Measurements from ENCODE around the gene GBF1. TPM values are rescaled to one million over a fixed set of nuclear protein-coding genes. Genes with fewer than 3 reads are reported as not detected.

Gene GBF1
- total and polyA plus RNA-seq, 11 donors = 15.5 to 70.0 (median 48.2) TPM

DNA sequence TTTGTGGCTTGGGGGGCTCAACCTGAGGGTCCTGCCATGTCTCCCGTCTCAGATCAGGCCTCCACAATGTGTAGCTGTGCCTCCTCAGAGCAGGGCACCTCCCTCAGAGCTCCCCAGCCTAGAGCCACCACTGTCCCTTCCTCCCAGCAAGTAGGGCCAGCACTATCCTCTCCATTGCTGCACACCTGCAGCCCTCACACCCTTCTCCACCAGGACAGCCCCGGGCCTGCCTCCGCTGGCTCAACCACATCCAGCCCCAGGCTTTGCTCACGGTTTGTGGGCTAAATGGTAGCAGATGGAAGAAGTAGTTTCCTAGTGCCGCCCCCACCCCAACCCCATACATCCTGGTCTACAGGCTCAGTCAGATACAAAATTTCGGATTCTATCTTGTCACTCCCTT is 160.3 kb downstream of the GBF1 start:
- H3K4me3 ChIP-seq = no peak overlapping the region
- H3K36me3 ChIP-seq = peaks cover 0 to 28% (median 14%) of the 10 kb centered on the region in 9 donors
- H3K9me3 ChIP-seq = no peaks in the 10 kb centered on the region
- peak overlapping the region in 1 of 12 donors; percentile 99 for H3K27ac ChIP-seq
- 77 to 86% (median 81%) methylated on average over 6 of the region's 6 CpGs for WGBS, 4 donors
- H3K27me3 ChIP-seq = peaks cover 11 to 33% (median 22%) of the 10 kb centered on the region in 9 donors
- DNase-seq (no peak), ATAC-seq (no peak)
- H3K4me1 ChIP-seq = peaks cover 0 to 25% (median 11%) of the 10 kb centered on the region in 12 donors
- intact Hi-C loops (cut with DNase I) = loop anchor here in 2 of 10 donors (5.0 kb wide), 2 partner anchors 72 to 178 kb away; partner anchors contain the start of gene ELOVL3 (in 1 of the 2)
- TF ChIP-seq, protein P1, sequence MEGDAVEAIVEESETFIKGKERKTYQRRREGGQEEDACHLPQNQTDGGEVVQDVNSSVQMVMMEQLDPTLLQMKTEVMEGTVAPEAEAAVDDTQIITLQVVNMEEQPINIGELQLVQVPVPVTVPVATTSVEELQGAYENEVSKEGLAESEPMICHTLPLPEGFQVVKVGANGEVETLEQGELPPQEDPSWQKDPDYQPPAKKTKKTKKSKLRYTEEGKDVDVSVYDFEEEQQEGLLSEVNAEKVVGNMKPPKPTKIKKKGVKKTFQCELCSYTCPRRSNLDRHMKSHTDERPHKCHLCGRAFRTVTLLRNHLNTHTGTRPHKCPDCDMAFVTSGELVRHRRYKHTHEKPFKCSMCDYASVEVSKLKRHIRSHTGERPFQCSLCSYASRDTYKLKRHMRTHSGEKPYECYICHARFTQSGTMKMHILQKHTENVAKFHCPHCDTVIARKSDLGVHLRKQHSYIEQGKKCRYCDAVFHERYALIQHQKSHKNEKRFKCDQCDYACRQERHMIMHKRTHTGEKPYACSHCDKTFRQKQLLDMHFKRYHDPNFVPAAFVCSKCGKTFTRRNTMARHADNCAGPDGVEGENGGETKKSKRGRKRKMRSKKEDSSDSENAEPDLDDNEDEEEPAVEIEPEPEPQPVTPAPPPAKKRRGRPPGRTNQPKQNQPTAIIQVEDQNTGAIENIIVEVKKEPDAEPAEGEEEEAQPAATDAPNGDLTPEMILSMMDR (IDR thresholded peaks at IDR 0.05) = no peak
- TF ChIP-seq POLR2A (IDR thresholded peaks at IDR 0.05) = no peak

DNA sequence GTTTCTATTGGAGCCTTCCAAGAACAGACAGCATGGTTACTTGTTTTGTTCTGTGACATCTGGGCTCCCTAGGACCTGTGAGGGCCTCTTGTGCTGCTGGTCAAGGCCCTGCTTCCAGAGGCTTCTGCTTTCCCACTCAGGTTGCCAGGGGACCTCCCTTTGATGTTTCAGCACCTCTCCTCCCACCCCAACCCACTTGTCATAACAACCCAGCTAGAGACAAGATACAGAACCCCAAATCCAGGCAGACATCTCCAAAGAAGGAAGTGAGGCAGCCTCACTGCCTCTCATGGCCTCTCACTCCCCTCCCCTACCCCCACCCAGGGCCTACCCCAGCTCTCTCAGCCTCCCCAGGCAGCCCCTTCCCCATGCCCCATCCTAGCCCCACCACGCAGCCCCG is 161.5 kb downstream of the GBF1 start:
- no peaks in the 10 kb centered on the region for H3K9me3 ChIP-seq
- intact Hi-C loops (cut with DNase I) = loop anchor here in 2 of 10 donors (5.0 kb wide), 2 partner anchors 70 to 180 kb away; partner anchors contain the start of gene ELOVL3 (in 1 of the 2)
- no peak overlapping the region for H3K4me3 ChIP-seq
- peak overlapping the region in 1 of 12 donors; percentile 99 for H3K27ac ChIP-seq
- H3K4me1 ChIP-seq = peaks cover 0 to 29% (median 11%) of the 10 kb centered on the region in 12 donors
- TF ChIP-seq, protein P1 (IDR thresholded peaks at IDR 0.05) = no peak
- TF ChIP-seq POLR2A (IDR thresholded peaks at IDR 0.05) = no peak
- H3K27me3 ChIP-seq = peaks cover 17 to 45% (median 33%) of the 10 kb centered on the region in 9 donors
- WGBS, 4 donors = 90 to 96% (median 92%) methylated on average over 2 of the region's 2 CpGs
- ATAC-seq = no peak
- H3K36me3 ChIP-seq = peaks cover 0 to 16% (median 4%) of the 10 kb centered on the region in 9 donors
- no peak for DNase-seq

DNA sequence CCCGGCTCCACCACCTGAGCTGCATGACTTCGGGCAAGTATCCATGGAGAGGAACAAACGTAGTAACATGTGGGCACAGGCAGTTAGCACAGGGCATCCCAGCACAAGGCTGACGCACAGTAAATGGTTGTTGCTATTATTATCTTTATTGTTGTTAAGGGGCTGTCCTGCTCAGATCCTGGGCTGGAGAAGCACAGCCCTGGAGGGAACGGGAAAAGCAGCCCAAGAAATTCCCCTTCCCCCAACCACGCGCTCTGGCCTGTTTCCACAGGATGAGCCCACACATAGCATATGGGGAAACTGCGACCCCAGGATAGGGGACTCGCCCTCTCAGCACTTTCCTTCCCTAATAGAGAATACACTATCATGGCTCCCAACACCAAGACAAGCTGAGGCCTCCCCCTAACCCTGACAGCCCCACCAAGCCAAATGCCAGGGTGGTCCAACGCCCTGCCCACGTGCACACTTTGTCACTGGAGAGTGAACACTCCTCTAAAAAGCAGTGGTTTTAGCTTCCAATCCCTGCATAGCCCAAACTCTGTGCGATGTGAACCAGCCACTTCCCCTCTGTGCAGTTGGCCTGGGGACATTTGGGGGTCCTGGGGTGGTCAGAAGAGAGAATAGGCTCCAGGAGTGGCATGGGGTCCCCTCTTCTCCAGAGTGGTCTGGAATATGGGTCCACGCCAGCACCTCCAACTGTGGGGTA is 162.2 kb downstream of the GBF1 start:
- H3K9me3 ChIP-seq = no peaks in the 10 kb centered on the region
- H3K36me3 ChIP-seq = peaks cover 0 to 8% (median 0%) of the 10 kb centered on the region in 9 donors
- peaks cover 0 to 29% (median 11%) of the 10 kb centered on the region in 12 donors for H3K4me1 ChIP-seq
- ATAC-seq = no peak
- peaks cover 20 to 53% (median 38%) of the 10 kb centered on the region in 9 donors for H3K27me3 ChIP-seq
- peak overlapping the region in 1 of 12 donors; percentile 99 for H3K27ac ChIP-seq
- TF ChIP-seq, protein P1 (IDR thresholded peaks at IDR 0.05) = no peak
- TF ChIP-seq POLR2A (IDR thresholded peaks at IDR 0.05) = no peak
- WGBS, 4 donors = 82 to 83% (median 83%) methylated on average over 13 of the region's 13 CpGs
- no peak overlapping the region for H3K4me3 ChIP-seq
- DNase-seq = no peak
- intact Hi-C loops (cut with DNase I) = loop anchor here in 2 of 10 donors (5.0 kb wide), 2 partner anchors 70 to 180 kb away; partner anchors contain the start of gene ELOVL3 (in 1 of the 2)

DNA sequence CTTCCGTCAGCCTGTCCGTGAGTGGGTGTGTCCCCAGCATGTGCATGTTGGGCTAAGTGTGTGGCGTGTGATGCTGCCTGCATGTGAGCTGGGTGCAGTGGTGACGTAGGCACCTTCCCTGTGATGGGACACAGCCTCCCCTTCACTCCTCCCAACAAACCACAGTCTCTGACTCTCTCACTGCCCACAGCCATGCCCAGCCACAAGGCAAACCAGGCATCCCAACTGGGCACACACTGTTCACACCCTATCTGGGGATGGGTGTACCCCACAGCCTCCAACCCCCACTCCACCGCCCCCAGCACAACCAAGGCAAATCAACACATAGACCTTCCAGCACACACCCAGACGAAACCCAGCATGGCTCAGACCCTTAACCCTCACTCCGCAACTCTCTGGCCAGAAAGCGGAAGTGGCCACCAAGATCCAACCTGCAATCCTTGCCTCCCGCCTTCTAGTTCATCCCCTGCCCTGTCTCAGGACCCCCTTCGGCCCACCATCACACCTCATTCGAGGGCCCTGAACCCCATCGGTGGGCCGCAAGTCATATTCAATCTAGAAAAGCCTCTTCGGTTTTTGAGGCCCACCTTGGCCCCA is 162.9 kb downstream of the GBF1 start:
- H3K9me3 ChIP-seq = no peaks in the 10 kb centered on the region
- intact Hi-C loops (cut with DNase I) = loop anchor here in 2 of 10 donors (5.0 kb wide), 2 partner anchors 69 to 181 kb away; partner anchors contain the start of gene ELOVL3 (in 1 of the 2)
- H3K4me1 ChIP-seq = peaks cover 0 to 29% (median 11%) of the 10 kb centered on the region in 12 donors
- H3K4me3 ChIP-seq = peak overlapping the region in 9 of 12 donors; percentile 17 to 53 (median 41)
- DNase-seq = no peak
- H3K27me3 ChIP-seq = peaks cover 20 to 59% (median 39%) of the 10 kb centered on the region in 9 donors
- ATAC-seq = no peak
- no peak for TF ChIP-seq POLR2A (IDR thresholded peaks at IDR 0.05)
- TF ChIP-seq, protein P1 (IDR thresholded peaks at IDR 0.05) = no peak
- H3K27ac ChIP-seq = peak overlapping the region in 1 of 12 donors; percentile 99
- peaks cover 0 to 2% (median 0%) of the 10 kb centered on the region in 9 donors for H3K36me3 ChIP-seq
- 61 to 71% (median 68%) methylated on average over 14 of the region's 14 CpGs for WGBS, 4 donors
